ENCODE data around the gene DGCR6L.
"Not testable (repeated sequence)": the region's sequence is repeated elsewhere in the genome, so short reads cannot be mapped to it uniquely, and the experiment has no call there.

The DGCR6L gene

GRCh38 chr22:20291604-20292063, 28.2 kb downstream of the DGCR6L start:
- DNase-seq (ENCODE audit: low read depth), result no peak

GRCh38 chr22:20291249-20291586, 28.6 kb downstream of the DGCR6L start:
- DNase-seq (ENCODE audit: low read depth), result no peak

GRCh38 chr22:20290578-20291248, 29.1 kb downstream of the DGCR6L start:
- no peak for DNase-seq (ENCODE audit: low read depth)

GRCh38 chr22:20290045-20290392, 29.8 kb downstream of the DGCR6L start:
- no peak for DNase-seq (ENCODE audit: low read depth)

GRCh38 chr22:20289182-20290044, 30.4 kb downstream of the DGCR6L start:
- DNase-seq (ENCODE audit: low read depth), result not testable (repeated sequence)

GRCh38 chr22:20286784-20287423, 33.0 kb downstream of the DGCR6L start:
- DNase-seq (ENCODE audit: low read depth), result not testable (repeated sequence)

- not testable (repeated sequence) for DNase-seq (ENCODE audit: low read depth)
These were observed 33.6 kb downstream of the DGCR6L start for GRCh38 chr22:20286312-20286660.

GRCh38 chr22:20285473-20286311, 34.2 kb downstream of the DGCR6L start:
- DNase-seq (ENCODE audit: low read depth), result peak; percentile 67

- no peak for DNase-seq (ENCODE audit: low read depth)
These were observed 35.3 kb downstream of the DGCR6L start for GRCh38 chr22:20284471-20285086.

- DNase-seq (ENCODE audit: low read depth), result no peak
These were observed 36.2 kb downstream of the DGCR6L start for GRCh38 chr22:20283674-20284066.

GRCh38 chr22:20282901-20283673, 36.8 kb downstream of the DGCR6L start:
- DNase-seq (ENCODE audit: low read depth), result no peak

GRCh38 chr22:20281891-20282290, 38.0 kb downstream of the DGCR6L start:
- DNase-seq (ENCODE audit: low read depth), result no peak

- DNase-seq (ENCODE audit: low read depth), result not testable (repeated sequence)
These were observed 38.4 kb downstream of the DGCR6L start for GRCh38 chr22:20281473-20281872.

- DNase-seq (ENCODE audit: low read depth), result no peak
These were observed 39.0 kb downstream of the DGCR6L start for GRCh38 chr22:20280866-20281265.

- DNase-seq (ENCODE audit: low read depth), result not testable (repeated sequence)
These were observed 39.7 kb downstream of the DGCR6L start for GRCh38 chr22:20280163-20280562.

GRCh38 chr22:20279662-20280134, 40.2 kb downstream of the DGCR6L start:
- no peak for DNase-seq (ENCODE audit: low read depth)

- not testable (repeated sequence) for DNase-seq (ENCODE audit: low read depth)
These were observed 41.0 kb downstream of the DGCR6L start for GRCh38 chr22:20278726-20279490.

- not testable (repeated sequence) for DNase-seq (ENCODE audit: low read depth)
These were observed 41.8 kb downstream of the DGCR6L start for GRCh38 chr22:20277936-20278635.

- DNase-seq (ENCODE audit: low read depth), result no peak
These were observed 43.4 kb downstream of the DGCR6L start for GRCh38 chr22:20276468-20276867.
